HG03196 (cell line): ENCODE measurements around the gene PRDM5.
A peak's percentile ranks its signal among the peaks of the same experiment; 100 is the strongest.
"Not testable (repeated sequence)": the region's sequence is repeated elsewhere in the genome, so short reads cannot be mapped to it uniquely, and the experiment has no call there.

Source experiments
- ATAC-seq: cut with Tn5 transposase; IDR thresholded peaks from one replicate; pipeline ENCODE4 v1.9.1; 2021; ENCODE audit not compliant: unreplicated experiment

Gene PRDM5

GRCh38 chr4:120761070-120761469, 161.5 kb downstream of the PRDM5 start:
- no peak for ATAC-seq

- ATAC-seq = no peak
These were observed 162.5 kb downstream of the PRDM5 start for GRCh38 chr4:120760047-120760446.

- no peak for ATAC-seq
These were observed 166.7 kb downstream of the PRDM5 start for GRCh38 chr4:120755864-120756263.

GRCh38 chr4:120754590-120754989, 167.9 kb downstream of the PRDM5 start:
- ATAC-seq = no peak

GRCh38 chr4:120753854-120754253, 168.7 kb downstream of the PRDM5 start:
- ATAC-seq = no peak

GRCh38 chr4:120750152-120750525, 172.4 kb downstream of the PRDM5 start:
- no peak for ATAC-seq

GRCh38 chr4:120749445-120750151, 172.9 kb downstream of the PRDM5 start:
- peak; percentile 99 for ATAC-seq

- not testable (repeated sequence) for ATAC-seq
These were observed 180.9 kb downstream of the PRDM5 start for GRCh38 chr4:120741636-120742035.

- no peak for ATAC-seq
These were observed 186.2 kb downstream of the PRDM5 start for GRCh38 chr4:120736312-120736711.

GRCh38 chr4:120733968-120734367, 188.6 kb downstream of the PRDM5 start:
- no peak for ATAC-seq

GRCh38 chr4:120733054-120733453, 189.5 kb downstream of the PRDM5 start:
- ATAC-seq = no peak

GRCh38 chr4:120731561-120731960, 191.0 kb downstream of the PRDM5 start:
- no peak for ATAC-seq

- ATAC-seq = no peak
These were observed 191.7 kb downstream of the PRDM5 start for GRCh38 chr4:120730777-120731320.

- ATAC-seq = no peak
These were observed 193.4 kb downstream of the PRDM5 start for GRCh38 chr4:120728892-120729675.

GRCh38 chr4:120725639-120726580, 196.6 kb downstream of the PRDM5 start:
- ATAC-seq = no peak

- ATAC-seq = no peak
These were observed 197.9 kb downstream of the PRDM5 start for GRCh38 chr4:120724656-120725055.

GRCh38 chr4:120723986-120724385, 198.5 kb downstream of the PRDM5 start:
- ATAC-seq = no peak

GRCh38 chr4:120723105-120723504, 199.4 kb downstream of the PRDM5 start:
- no peak for ATAC-seq

- no peak for ATAC-seq
These were observed 199.9 kb downstream of the PRDM5 start for GRCh38 chr4:120722655-120723054.

GRCh38 chr4:120720354-120720934, 202.1 kb downstream of the PRDM5 start:
- ATAC-seq = no peak
